Activated CD8-positive, alpha-beta memory T cell treated with anti-CD3 and anti-CD28 coated beads, Interleukin-2, amount 50 U/mL, for 48 hours (primary cell): ENCODE data around the gene RTN4RL2.
"Not testable (repeated sequence)": the region's sequence is repeated elsewhere in the genome, so short reads cannot be mapped to it uniquely, and the experiment has no call there.

Source experiments
- DNase-seq: peaks from one replicate; pipeline ENCODE4 v3.0.0-alpha.2; 2020

Gene RTN4RL2

GRCh38 chr11:57434640-57435546, 25.4 kb upstream of the RTN4RL2 start:
- DNase-seq = no peak

- no peak for DNase-seq
Measured at GRCh38 chr11:57436031-57436430, 24.3 kb upstream of the RTN4RL2 start.

GRCh38 chr11:57438345-57439285, 21.7 kb upstream of the RTN4RL2 start:
- DNase-seq = no peak

- DNase-seq = no peak
Measured at GRCh38 chr11:57439786-57440185, 20.5 kb upstream of the RTN4RL2 start.

- DNase-seq = no peak
Measured at GRCh38 chr11:57440744-57441414, 19.4 kb upstream of the RTN4RL2 start.

GRCh38 chr11:57444362-57445121, 15.8 kb upstream of the RTN4RL2 start:
- no peak for DNase-seq

- DNase-seq = not testable (repeated sequence)
Measured at GRCh38 chr11:57445122-57445394, 15.3 kb upstream of the RTN4RL2 start.

GRCh38 chr11:57446055-57446454, 14.3 kb upstream of the RTN4RL2 start:
- no peak for DNase-seq

- DNase-seq = no peak
Measured at GRCh38 chr11:57453543-57454177, 6.7 kb upstream of the RTN4RL2 start.

GRCh38 chr11:57456960-57457642, 3.2 kb upstream of the RTN4RL2 start:
- DNase-seq = peak; percentile 89

- no peak for DNase-seq
Measured at GRCh38 chr11:57457643-57458023, 2.7 kb upstream of the RTN4RL2 start.

- no peak for DNase-seq
Measured at GRCh38 chr11:57458060-57458409, 2.3 kb upstream of the RTN4RL2 start.

- DNase-seq = peak; percentile 85
Measured at GRCh38 chr11:57458410-57459163, 1.7 kb upstream of the RTN4RL2 start.

GRCh38 chr11:57459164-57460021, 935 bp upstream of the RTN4RL2 start:
- peak; percentile 68 for DNase-seq

- DNase-seq = peak; percentile 55
Measured at GRCh38 chr11:57460758-57461749, 726 bp downstream of the RTN4RL2 start.

GRCh38 chr11:57461841-57462489, 1.6 kb downstream of the RTN4RL2 start:
- no peak for DNase-seq

GRCh38 chr11:57462597-57462996, 2.3 kb downstream of the RTN4RL2 start:
- no peak for DNase-seq
